K562 (cell line): ENCODE data around the gene ADD2. TPM values are rescaled to one million over a fixed set of nuclear protein-coding genes. Genes with fewer than 3 reads are reported as not detected.

Experiments used
- BRCA1 ChIP-seq, 2 experiments: fragments of 450-650 bp in 1 of 2; sonication (generic) in 1 of 2; formaldehyde crosslinking in 1 of 2; IDR thresholded peaks; 2 replicates each; pipeline versions ENCODE4 v1.5.0 to v1.6.1; 2017 to 2020; ENCODE audit warnings: mild to moderate bottlenecking in 1 of 2, missing genetic modification reagents in 1 of 2
- BRF1 ChIP-seq: IDR thresholded peaks from 3 replicates; pipeline ENCODE4 v1.6.1; 2011; ENCODE audit warnings: borderline replicate concordance, mild to moderate bottlenecking; ENCODE audit not compliant: insufficient read length; ENCODE audit errors: extremely low read depth
- C11orf30 ChIP-seq: fragments of 450-650 bp; IDR thresholded peaks from 2 replicates; pipeline ENCODE4 v1.6.1; 2016; ENCODE audit warnings: low read depth, mild to moderate bottlenecking
- CGGBP1 ChIP-seq: fragments of 250-450 bp; sonication (Bioruptor Pico); IDR thresholded peaks from 2 replicates; pipeline ENCODE4 v1.9.0; 2021; ENCODE audit warnings: mild to moderate bottlenecking
- CHD4 ChIP-seq: fragments of 200-600 bp; sonication (generic); IDR thresholded peaks from 3 replicates; pipeline ENCODE4 v1.6.1; 2012; ENCODE audit warnings: low read depth, mild to moderate bottlenecking, mixed read lengths, low read length, inconsistent platforms; ENCODE audit not compliant: insufficient read depth, insufficient replicate concordance, poor library complexity, severe bottlenecking
- FOXP1 ChIP-seq: sonication (generic); formaldehyde crosslinking; IDR thresholded peaks from 2 replicates; pipeline ENCODE4 v1.8.0; 2022; ENCODE audit warnings: mild to moderate bottlenecking, missing genetic modification reagents
- MCM7 ChIP-seq, 2 experiments: fragments of 450-650 bp; IDR thresholded peaks; 2 replicates each; pipeline ENCODE4 v1.6.1; 2016 to 2018
- NFIC ChIP-seq: fragments of 450-650 bp; IDR thresholded peaks from 2 replicates; pipeline ENCODE4 v1.6.1; 2017; ENCODE audit warnings: mild to moderate bottlenecking, inconsistent platforms
- NR4A1 ChIP-seq, 2 experiments: fragments of 250-450 bp in 1 of 2; fragments of 450-650 bp in 1 of 2; sonication (Bioruptor Pico) in 1 of 2; IDR thresholded peaks; 2 replicates each; pipeline versions ENCODE4 v1.4.0 to v1.6.1; 2016 to 2020; ENCODE audit warnings: mild to moderate bottlenecking in 2 of 2, missing compliant biosample characterization in 1 of 2, missing genetic modification characterization in 1 of 2, moderate library complexity in 1 of 2
- RBM14 ChIP-seq: fragments of 200-400 bp; formaldehyde crosslinking; IDR thresholded peaks from 2 replicates; pipeline ENCODE4 v1.6.1; 2018; ENCODE audit warnings: low read depth, mild to moderate bottlenecking, low read length, moderate library complexity, borderline replicate concordance; ENCODE audit not compliant: insufficient read depth
- SMARCC2 ChIP-seq: fragments of 450-650 bp; IDR thresholded peaks from 2 replicates; pipeline ENCODE4 v1.6.1; 2017; ENCODE audit warnings: antibody characterized with exemption, moderate library complexity, mild to moderate bottlenecking, low read depth
- SNRNP70 ChIP-seq: fragments of 200-400 bp; formaldehyde crosslinking; optimal IDR thresholded peaks from 2 replicates; pipeline ENCODE3; 2017; ENCODE audit warnings: low read depth, low read length
- USF2 ChIP-seq: sonication (generic); formaldehyde crosslinking; IDR thresholded peaks from 2 replicates; pipeline ENCODE4 v1.5.0; 2020; ENCODE audit warnings: missing genetic modification reagents
- ZNF121 ChIP-seq: sonication (generic); formaldehyde crosslinking; conservative IDR thresholded peaks from 2 replicates; pipeline ENCODE4 v1.8.0; 2022; ENCODE audit warnings: missing genetic modification reagents
- ZNF407 ChIP-seq: fragments of 450-650 bp; IDR thresholded peaks from 2 replicates; pipeline ENCODE4 v1.6.1; 2016; ENCODE audit warnings: low read depth
- ZNF41 ChIP-seq: fragments of 250-450 bp; sonication (Bioruptor Pico); conservative IDR thresholded peaks from 2 replicates; pipeline ENCODE4 v1.4.0; 2020; ENCODE audit warnings: mild to moderate bottlenecking
- ZNF512 ChIP-seq: IDR thresholded peaks from 2 replicates; pipeline ENCODE4 v1.6.1; 2016; ENCODE audit warnings: missing genetic modification characterization, missing compliant biosample characterization
- polyA plus RNA-seq, 8 experiments: library from polyadenylated mRNA; depleted of rRNA in 4 of 8; stranded (reverse) in 5 of 8; unstranded in 3 of 8; fragments of >200 nt; fragmentation: Nextera tagmentation in 2 of 8; fragmentation: Illumina TruSeq in 1 of 8; extraction: Ambion mirVana in 2 of 8; extraction: Trizol in 1 of 8; gene quantifications; 2 replicates each; pipeline versions ENCODE4 v1.2.1 to v1.2.3, GENCODE V29; 2011 to 2014; ENCODE audit warnings: inconsistent platforms in 1 of 8, missing spikeins in 1 of 8
- total RNA-seq, 7 experiments: library from RNA; depleted of rRNA in 6 of 7; stranded (reverse); fragments of >200 nt in 6 of 7; fragmentation: Illumina TruSeq in 2 of 7; extraction: Trizol in 2 of 7; gene quantifications; 2 replicates each; pipeline versions ENCODE4 v1.2.1 to v1.2.3, GENCODE V29; 2011 to 2021; ENCODE audit warnings: low replicate concordance in 1 of 7

ADD2 gene
- total and polyA plus RNA-seq, 9 of the 15 experiments (the other 6 are each of a cell fraction or from before 2014, with no cell fraction given): 3.5 to 63.0 (median 36.2) TPM

- TF ChIP-seq C11orf30: peak; percentile 77
- no peak for TF ChIP-seq CHD4
- TF ChIP-seq CGGBP1 (CRISPR knock-in tag): no peak
- TF ChIP-seq NR4A1 (CRISPR knock-in tag; IDR thresholded peaks at IDR 0.05): no peak
- no peak for TF ChIP-seq NR4A1 (tag; IDR thresholded peaks at IDR 0.05)
- no peak for TF ChIP-seq RBM14
- no peak for TF ChIP-seq ZNF121 (CRISPR knock-in tag)
- TF ChIP-seq ZNF512 (tag): no peak
- TF ChIP-seq NFIC: peak; percentile 95
- no peak for TF ChIP-seq FOXP1 (CRISPR knock-in tag)
- no peak for TF ChIP-seq ZNF407
- no peak for TF ChIP-seq BRF1
- no peak for TF ChIP-seq ZNF41 (CRISPR knock-in tag)
- TF ChIP-seq SNRNP70: no peak
- no peak for TF ChIP-seq MCM7 (IDR thresholded peaks at IDR 0.05)
- no peak for TF ChIP-seq USF2 (CRISPR knock-in tag)
- no peak for TF ChIP-seq BRCA1 (IDR thresholded peaks at IDR 0.05)
- TF ChIP-seq BRCA1 (CRISPR knock-in tag; IDR thresholded peaks at IDR 0.05): no peak
- TF ChIP-seq SMARCC2: no peak
Measured at GRCh38 chr2:70751881-70752280, 16.1 kb downstream of the ADD2 start (continued).
